Measurements from ENCODE around the gene LILRA6. TPM values are rescaled to one million over a fixed set of nuclear protein-coding genes. Genes with fewer than 3 reads are reported as not detected.

Gene LILRA6
- total RNA-seq, 2 experiments from 2014 or later, result not detected

GRCh38 chr19:54193011-54193410 is 49.6 kb downstream of the LILRA6 start:
- Histone ChIP-seq H3K79me2 (ENCODE audit: insufficient read depth, low read depth, low read length) (peaks cover 20% of the 10 kb centered on the region; the same call in 1 of the 2 replicates), H3K27ac (ENCODE audit: low read depth, low read length, poor library complexity, severe bottlenecking) (no peak overlapping the region), H3K4me2 (ENCODE audit: low read length) (no peak overlapping the region), H4K20me1 (ENCODE audit: insufficient read depth, low read length) (no peaks in the 10 kb centered on the region), H3K36me3 (ENCODE audit: insufficient read depth, low read length) (peaks cover 27% of the 10 kb centered on the region), H3K4me3 (ENCODE audit: low read depth, low read length, poor library complexity, severe bottlenecking) (no peak overlapping the region), H3K9me2 (ENCODE audit: insufficient read depth, low read length) (no peaks in the 10 kb centered on the region), H2AFZ (ENCODE audit: low read length) (no peak overlapping the region), H3K4me1 (ENCODE audit: insufficient read depth, low read length, poor library complexity, severe bottlenecking) (peaks cover 19% of the 10 kb centered on the region), H3K9me3 (ENCODE audit: low read length) (no peaks in the 10 kb centered on the region)
- POLR2A ChIA-PET, result no interaction called here
- intact Hi-C loops (cut with micrococcal nuclease; ENCODE audit: unreplicated experiment), result no loop called here
- TF ChIP-seq CTCF (conservative IDR thresholded peaks at IDR 0.05; ENCODE audit: low read length), result no peak
- no peak for TF ChIP-seq EZH2phosphoT487 (IDR thresholded peaks at IDR 0.05; ENCODE audit: borderline replicate concordance, low read depth, low read length)
- CTCF ChIA-PET (ENCODE audit: unreplicated experiment), result no interaction called here
- no peak for DNase-seq (ENCODE audit: low spot score)
- no TSS peak for BruUV-seq (replicated peaks)

- CTCF ChIA-PET (ENCODE audit: unreplicated experiment), result no interaction called here
- TF ChIP-seq CTCF (conservative IDR thresholded peaks at IDR 0.05; ENCODE audit: low read length) (no peak), EZH2phosphoT487 (IDR thresholded peaks at IDR 0.05; ENCODE audit: borderline replicate concordance, low read depth, low read length) (no peak)
- POLR2A ChIA-PET, result interaction anchor here (1.3 kb wide), 1 partner anchor 9 kb away, joined by 8 read pairs; the partner anchor contains the start of gene RPS9
Measured at GRCh38 chr19:54191811-54192453, 50.7 kb downstream of the LILRA6 start.

More at GRCh38 chr19:54191811-54192453, 50.7 kb downstream of the LILRA6 start:
- Histone ChIP-seq H3K4me3 (ENCODE audit: low read depth, low read length, poor library complexity, severe bottlenecking) (peak overlapping the region; percentile 76), H3K9me3 (ENCODE audit: low read length) (no peaks in the 10 kb centered on the region), H3K36me3 (ENCODE audit: insufficient read depth, low read length) (peaks cover 27% of the 10 kb centered on the region), H2AFZ (ENCODE audit: low read length) (peak overlapping the region; percentile 23; the same call in 1 of the 2 replicates), H3K27ac (ENCODE audit: low read depth, low read length, poor library complexity, severe bottlenecking) (peak overlapping the region; percentile 82), H3K4me2 (ENCODE audit: low read length) (peak overlapping the region; percentile 97), H4K20me1 (ENCODE audit: insufficient read depth, low read length) (no peaks in the 10 kb centered on the region), H3K79me2 (ENCODE audit: insufficient read depth, low read depth, low read length) (peaks cover 21% of the 10 kb centered on the region; the same call in 1 of the 2 replicates), H3K9me2 (ENCODE audit: insufficient read depth, low read length) (no peaks in the 10 kb centered on the region), H3K4me1 (ENCODE audit: insufficient read depth, low read length, poor library complexity, severe bottlenecking) (peaks cover 25% of the 10 kb centered on the region)
- intact Hi-C loops (cut with micrococcal nuclease; ENCODE audit: unreplicated experiment), result loop anchor here (1.0 to 2.0 kb wide), 2 partner anchors 8 to 33 kb away; partner anchors contain the start of genes LENG1 and RPS9
- no TSS peak for BruUV-seq (replicated peaks)
- no peak for DNase-seq (ENCODE audit: low spot score)
